ENCODE measurements around the gene ZBTB17.
"Not testable (repeated sequence)": the region's sequence is repeated elsewhere in the genome, so short reads cannot be mapped to it uniquely, and the experiment has no call there.

DNA sequence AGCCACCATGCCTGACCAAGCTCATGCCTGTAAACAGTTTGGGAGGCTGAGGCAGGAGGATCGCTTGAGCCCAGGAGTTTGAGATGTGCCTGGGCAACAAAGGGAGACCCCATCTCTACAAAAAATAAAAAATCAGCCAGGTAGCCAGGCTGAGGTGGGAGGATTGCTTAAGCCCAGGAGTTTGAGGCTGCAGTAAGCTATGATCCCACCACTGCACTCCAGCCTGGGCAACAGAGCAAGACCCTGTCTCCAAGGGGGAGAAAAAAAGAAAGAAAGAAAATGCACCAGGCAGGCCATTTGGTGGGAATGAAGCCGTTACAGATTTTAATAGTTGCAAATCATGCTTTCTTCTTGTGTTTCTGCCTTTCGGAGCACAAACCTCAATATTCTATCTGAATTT is 62.3 kb downstream of the ZBTB17 start:
- not testable (repeated sequence) for TF ChIP-seq EZH2 (IDR thresholded peaks at IDR 0.05; ENCODE audit: low read depth)
- TF ChIP-seq, protein P1, sequence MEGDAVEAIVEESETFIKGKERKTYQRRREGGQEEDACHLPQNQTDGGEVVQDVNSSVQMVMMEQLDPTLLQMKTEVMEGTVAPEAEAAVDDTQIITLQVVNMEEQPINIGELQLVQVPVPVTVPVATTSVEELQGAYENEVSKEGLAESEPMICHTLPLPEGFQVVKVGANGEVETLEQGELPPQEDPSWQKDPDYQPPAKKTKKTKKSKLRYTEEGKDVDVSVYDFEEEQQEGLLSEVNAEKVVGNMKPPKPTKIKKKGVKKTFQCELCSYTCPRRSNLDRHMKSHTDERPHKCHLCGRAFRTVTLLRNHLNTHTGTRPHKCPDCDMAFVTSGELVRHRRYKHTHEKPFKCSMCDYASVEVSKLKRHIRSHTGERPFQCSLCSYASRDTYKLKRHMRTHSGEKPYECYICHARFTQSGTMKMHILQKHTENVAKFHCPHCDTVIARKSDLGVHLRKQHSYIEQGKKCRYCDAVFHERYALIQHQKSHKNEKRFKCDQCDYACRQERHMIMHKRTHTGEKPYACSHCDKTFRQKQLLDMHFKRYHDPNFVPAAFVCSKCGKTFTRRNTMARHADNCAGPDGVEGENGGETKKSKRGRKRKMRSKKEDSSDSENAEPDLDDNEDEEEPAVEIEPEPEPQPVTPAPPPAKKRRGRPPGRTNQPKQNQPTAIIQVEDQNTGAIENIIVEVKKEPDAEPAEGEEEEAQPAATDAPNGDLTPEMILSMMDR (conservative IDR thresholded peaks at IDR 0.05) = not testable (repeated sequence)
